ENCODE measurements around the gene EMC9.

The EMC9 gene

GRCh38 chr14:24149302-24149969 lies 8.0 kb upstream of the EMC9 start:
- in situ Hi-C loops (cut with MboI; ENCODE audit: low sequenced_read_pairs) = no loop called here

- in situ Hi-C loops (cut with MboI; ENCODE audit: low sequenced_read_pairs) = no loop called here
These were observed 6.5 kb upstream of the EMC9 start for GRCh38 chr14:24147761-24148428.

GRCh38 chr14:24146978-24147760 lies 5.8 kb upstream of the EMC9 start, which contains the start of gene RNF31:
Gene RNF31 (plus strand): TSS chr14:24147498. CDS start chr14:24147699, 201 bp downstream.
- in situ Hi-C loops (cut with MboI; ENCODE audit: low sequenced_read_pairs) = no loop called here

- in situ Hi-C loops (cut with MboI; ENCODE audit: low sequenced_read_pairs) = no loop called here
These were observed 5.1 kb upstream of the EMC9 start, which contains the start of gene PSME2 for GRCh38 chr14:24146453-24146977. Gene PSME2 (minus strand): TSS chr14:24146610. CDS start chr14:24146581, 29 bp downstream.

GRCh38 chr14:24145690-24146452 lies 4.5 kb upstream of the EMC9 start:
- in situ Hi-C loops (cut with MboI; ENCODE audit: low sequenced_read_pairs) = no loop called here

GRCh38 chr14:24145219-24145618 lies 3.8 kb upstream of the EMC9 start:
- in situ Hi-C loops (cut with MboI; ENCODE audit: low sequenced_read_pairs) = no loop called here

GRCh38 chr14:24144451-24144850 lies 3.1 kb upstream of the EMC9 start:
- in situ Hi-C loops (cut with MboI; ENCODE audit: low sequenced_read_pairs) = no loop called here

- in situ Hi-C loops (cut with MboI; ENCODE audit: low sequenced_read_pairs) = no loop called here
These were observed 2.1 kb upstream of the EMC9 start for GRCh38 chr14:24143511-24143910.

- in situ Hi-C loops (cut with MboI; ENCODE audit: low sequenced_read_pairs) = no loop called here
These were observed 2.0 kb downstream of the EMC9 start for GRCh38 chr14:24139272-24139934.

- in situ Hi-C loops (cut with MboI; ENCODE audit: low sequenced_read_pairs) = no loop called here
These were observed 2.8 kb downstream of the EMC9 start for GRCh38 chr14:24138396-24139271.

- in situ Hi-C loops (cut with MboI; ENCODE audit: low sequenced_read_pairs) = no loop called here
These were observed 3.6 kb downstream of the EMC9 start for GRCh38 chr14:24137529-24138395.

- in situ Hi-C loops (cut with MboI; ENCODE audit: low sequenced_read_pairs) = no loop called here
These were observed 4.5 kb downstream of the EMC9 start for GRCh38 chr14:24136684-24137528.

GRCh38 chr14:24135834-24136683 lies 5.3 kb downstream of the EMC9 start, which contains the start of gene PSME1:
Gene PSME1 (plus strand): TSS chr14:24136194. CDS start chr14:24136263, 69 bp downstream.
- in situ Hi-C loops (cut with MboI; ENCODE audit: low sequenced_read_pairs) = no loop called here

GRCh38 chr14:24135584-24135833 lies 5.9 kb downstream of the EMC9 start:
- in situ Hi-C loops (cut with MboI; ENCODE audit: low sequenced_read_pairs) = no loop called here

- in situ Hi-C loops (cut with MboI; ENCODE audit: low sequenced_read_pairs) = no loop called here
These were observed 7.7 kb downstream of the EMC9 start for GRCh38 chr14:24133735-24134134.

- in situ Hi-C loops (cut with MboI; ENCODE audit: low sequenced_read_pairs) = no loop called here
These were observed 8.4 kb downstream of the EMC9 start for GRCh38 chr14:24132976-24133375.

Measured in HL-60/S4 treated with phorbol 12-myristate 13-acetate at 8.2 ng/mL for 4 days and 3 days (cell line).